Esophagus muscularis mucosa (tissue), 4 donors: ENCODE results near the gene GH2.
A peak's percentile ranks its signal among the peaks of the same experiment; 100 is the strongest.

Experiments
- EP300 ChIP-seq: sonication (generic); formaldehyde crosslinking; IDR thresholded peaks from one replicate; pipeline ENCODE4 v1.6.1; 2017; ENCODE audit warnings: antibody characterized with exemption
- POLR2A ChIP-seq: fragments of 450-650 bp; IDR thresholded peaks from one replicate; pipeline ENCODE4 v1.6.1; 2017; ENCODE audit warnings: antibody characterized with exemption, moderate library complexity, mild to moderate bottlenecking, low read depth
- POLR2AphosphoS5 ChIP-seq, 2 donors: sonication (generic); formaldehyde crosslinking; IDR thresholded peaks; one replicate each; pipeline ENCODE4 v1.6.1; 2017; ENCODE audit warnings: antibody characterized with exemption in 2 of 2
- TF ChIP-seq, protein P1 (sequence below), 3 experiments: fragments of 200-600 bp in 2 of 3; fragments of 450-650 bp in 1 of 3; sonication (generic) in 2 of 3; IDR thresholded peaks; one replicate each; pipeline ENCODE4 v1.5.1; 2017 to 2019; ENCODE audit warnings: antibody characterized with exemption in 3 of 3, mild to moderate bottlenecking in 2 of 3, moderate library complexity in 1 of 3

DNA sequence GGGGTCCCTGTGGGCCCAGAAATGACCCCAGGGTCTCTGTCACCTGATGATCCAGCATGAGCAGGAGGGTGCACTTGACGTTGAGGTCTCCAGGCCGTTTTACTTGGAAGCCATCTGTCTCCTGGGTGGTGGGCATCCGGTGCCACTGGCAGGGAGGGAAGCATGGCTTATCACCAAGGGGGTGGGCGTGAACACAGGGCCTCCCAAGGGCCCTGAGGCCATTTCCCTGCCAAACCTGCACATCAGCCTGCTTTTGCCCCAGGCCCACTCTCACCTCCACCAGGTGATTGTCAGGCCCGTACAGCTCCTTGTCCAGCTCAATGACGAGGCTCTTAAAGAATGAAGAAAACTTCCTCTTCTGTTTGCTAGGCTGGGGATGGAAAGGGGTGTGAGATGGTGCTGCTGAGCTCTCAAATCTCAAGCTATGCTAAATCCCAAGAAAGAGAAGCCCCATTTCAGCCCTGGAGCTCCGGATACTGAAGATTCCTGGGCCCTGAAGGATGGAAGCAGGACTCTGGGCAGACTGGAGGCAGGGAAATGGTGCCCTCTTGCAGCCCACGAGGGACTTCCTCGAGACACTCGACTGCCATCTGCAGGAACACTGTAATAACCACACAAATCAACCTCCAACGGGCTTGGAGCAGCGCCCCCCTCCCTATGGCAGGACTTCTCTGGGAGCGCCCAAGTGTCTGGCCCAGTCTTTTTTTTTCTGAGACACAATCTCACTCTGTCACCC, 47.1 kb downstream of the GH2 start:
- no peak for TF ChIP-seq POLR2A
- TF ChIP-seq, protein P1, sequence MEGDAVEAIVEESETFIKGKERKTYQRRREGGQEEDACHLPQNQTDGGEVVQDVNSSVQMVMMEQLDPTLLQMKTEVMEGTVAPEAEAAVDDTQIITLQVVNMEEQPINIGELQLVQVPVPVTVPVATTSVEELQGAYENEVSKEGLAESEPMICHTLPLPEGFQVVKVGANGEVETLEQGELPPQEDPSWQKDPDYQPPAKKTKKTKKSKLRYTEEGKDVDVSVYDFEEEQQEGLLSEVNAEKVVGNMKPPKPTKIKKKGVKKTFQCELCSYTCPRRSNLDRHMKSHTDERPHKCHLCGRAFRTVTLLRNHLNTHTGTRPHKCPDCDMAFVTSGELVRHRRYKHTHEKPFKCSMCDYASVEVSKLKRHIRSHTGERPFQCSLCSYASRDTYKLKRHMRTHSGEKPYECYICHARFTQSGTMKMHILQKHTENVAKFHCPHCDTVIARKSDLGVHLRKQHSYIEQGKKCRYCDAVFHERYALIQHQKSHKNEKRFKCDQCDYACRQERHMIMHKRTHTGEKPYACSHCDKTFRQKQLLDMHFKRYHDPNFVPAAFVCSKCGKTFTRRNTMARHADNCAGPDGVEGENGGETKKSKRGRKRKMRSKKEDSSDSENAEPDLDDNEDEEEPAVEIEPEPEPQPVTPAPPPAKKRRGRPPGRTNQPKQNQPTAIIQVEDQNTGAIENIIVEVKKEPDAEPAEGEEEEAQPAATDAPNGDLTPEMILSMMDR (IDR thresholded peaks at IDR 0.05) = peak; percentile 22 to 58 (median 40)
- no peak for TF ChIP-seq POLR2AphosphoS5 (IDR thresholded peaks at IDR 0.05)
- no peak for TF ChIP-seq EP300
